ENCODE data around the gene RNF144B. TPM values are rescaled to one million over a fixed set of nuclear protein-coding genes. Genes with fewer than 3 reads are reported as not detected.
"Not testable (repeated sequence)": the region's sequence is repeated elsewhere in the genome, so short reads cannot be mapped to it uniquely, and the experiment has no call there.

The RNF144B gene
- polyA plus RNA-seq, 4 donors = 15.7 to 20.5 (median 17.9) TPM

DNA sequence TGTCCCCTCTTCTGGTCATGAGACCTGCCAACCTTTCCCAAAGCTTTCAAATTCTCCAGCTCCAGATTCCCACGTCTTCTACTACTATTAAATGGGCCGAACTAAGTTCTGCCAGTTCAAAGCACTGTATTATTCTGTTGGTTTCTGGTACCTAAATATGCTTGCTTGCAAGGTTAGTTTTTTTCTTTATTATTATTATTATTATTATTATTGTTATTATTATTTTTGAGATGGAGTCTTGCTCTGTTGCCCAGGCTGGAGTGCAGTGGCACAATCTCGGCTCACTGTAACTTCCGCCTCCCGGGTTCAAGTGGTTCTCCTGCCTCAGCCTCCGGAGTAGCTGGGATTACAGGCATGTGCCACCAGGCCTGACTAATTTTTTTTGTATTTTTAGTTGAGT is 17.8 kb downstream of the RNF144B start:
- DNase-seq (ENCODE audit: low read depth in 4 of 4, low spot score in 3 of 4) = not testable (repeated sequence)

DNA sequence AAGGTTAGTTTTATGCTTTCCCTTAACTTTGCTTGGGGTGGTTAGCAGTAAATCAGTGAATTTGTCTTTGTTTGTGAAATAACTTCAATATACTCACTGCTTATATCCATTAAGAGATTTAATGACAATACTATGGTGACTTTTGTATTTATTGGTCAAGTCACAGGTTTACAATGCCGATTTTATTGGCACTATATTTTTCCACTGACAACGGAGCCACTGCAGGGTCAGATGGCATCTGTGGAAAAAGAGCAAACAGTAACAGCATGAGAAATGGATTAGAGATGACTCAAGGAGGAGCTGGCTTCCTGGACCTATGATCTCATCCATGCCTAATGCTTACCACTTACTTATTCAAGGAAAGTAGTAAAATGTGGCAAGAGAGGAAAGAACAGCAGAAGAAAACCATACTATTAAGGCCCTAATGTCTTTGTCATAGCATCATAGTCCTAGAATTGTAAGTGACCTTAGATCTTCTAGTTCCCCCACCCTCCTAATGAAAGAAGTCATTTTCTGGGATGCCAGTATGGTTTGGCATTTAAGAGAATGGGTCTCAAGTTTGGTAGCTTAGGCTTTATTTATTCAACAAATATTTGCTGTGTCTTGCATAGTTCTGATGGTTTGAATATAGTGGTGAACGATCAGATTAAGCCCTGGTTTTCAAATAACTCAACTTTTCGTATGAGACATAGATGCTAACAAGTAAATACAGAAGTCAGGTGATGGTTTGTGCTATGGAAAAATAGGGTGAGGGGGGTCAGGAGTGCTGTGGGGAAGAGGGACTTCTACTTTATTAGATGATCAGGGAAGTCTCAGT is 18.5 kb downstream of the RNF144B start:
- DNase-seq (ENCODE audit: low read depth in 4 of 4, low spot score in 3 of 4) = no peak

DNA sequence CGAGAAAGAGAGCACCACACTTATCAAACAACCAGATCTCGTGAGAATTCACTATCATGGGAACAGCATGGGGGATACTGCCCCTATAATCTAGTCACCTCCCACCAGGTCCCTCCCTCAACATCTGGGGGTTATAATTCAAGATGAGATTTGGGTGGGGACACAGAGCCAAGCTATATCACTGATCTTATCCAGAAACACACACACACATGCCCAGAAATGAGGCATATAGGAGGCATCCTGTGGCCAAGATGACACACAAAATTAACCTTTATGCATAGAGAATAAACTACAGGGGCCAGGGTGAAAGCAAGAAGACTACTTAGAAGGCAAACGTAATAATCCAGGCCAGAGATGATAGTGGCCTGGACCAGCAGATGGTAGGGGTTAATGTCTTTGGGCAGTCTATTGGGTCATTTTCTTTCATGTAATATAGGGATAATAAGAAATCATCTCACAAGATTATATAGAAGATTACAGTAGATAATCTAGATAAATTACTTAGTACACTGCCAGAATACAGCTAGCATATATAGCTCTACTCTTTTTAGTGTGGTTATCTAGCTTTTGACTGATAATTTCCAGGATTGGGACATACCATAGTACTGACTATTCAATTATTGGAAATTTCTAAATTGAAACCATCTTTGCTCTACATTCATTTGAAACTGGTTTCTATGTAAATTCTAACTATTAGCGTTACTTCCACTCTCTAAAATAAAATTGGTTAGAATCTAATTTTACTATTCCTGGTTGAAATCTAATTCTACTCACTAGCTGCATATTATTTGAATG is 20.0 kb downstream of the RNF144B start:
- DNase-seq (ENCODE audit: low read depth in 4 of 4, low spot score in 3 of 4) = no peak

DNA sequence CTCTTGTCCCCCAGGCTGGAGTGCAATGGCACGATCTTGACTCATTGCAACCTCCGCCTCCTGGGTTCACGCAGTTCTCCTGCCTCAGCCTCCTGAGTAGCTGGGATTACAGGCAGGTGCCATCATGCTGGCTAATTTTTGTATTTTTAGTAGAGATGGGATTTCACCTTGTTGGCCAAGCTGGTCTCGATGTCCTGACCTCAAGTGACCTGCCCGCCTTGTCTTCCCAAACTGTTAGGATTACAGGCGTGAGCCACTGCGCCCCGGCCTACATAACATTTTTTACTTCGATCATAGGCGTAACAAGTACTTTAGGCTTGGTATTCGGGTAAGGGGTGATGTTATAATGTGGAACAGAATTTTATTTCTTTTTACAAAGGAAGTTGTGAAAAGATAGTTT is 22.5 kb downstream of the RNF144B start:
- DNase-seq (ENCODE audit: low read depth in 4 of 4, low spot score in 3 of 4) = not testable (repeated sequence)

DNA sequence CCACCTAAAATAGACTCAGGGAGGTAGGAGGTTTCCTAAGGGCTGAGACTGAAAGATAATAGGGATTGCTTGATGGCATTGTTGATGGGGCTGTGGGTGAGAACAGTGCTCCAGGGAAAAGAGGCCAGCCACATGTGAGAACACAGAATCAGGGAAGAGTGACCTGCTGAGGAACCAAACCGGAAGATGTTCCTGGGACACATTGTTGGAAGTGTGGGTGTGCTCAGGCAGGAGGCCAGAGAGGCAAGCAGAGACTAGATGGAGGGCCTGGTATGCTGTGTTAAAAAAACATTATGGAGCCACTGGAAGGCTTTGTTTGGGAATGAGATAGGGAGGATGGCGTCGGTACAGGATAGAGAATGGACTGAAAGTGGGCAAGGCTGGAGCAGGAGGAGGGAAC is 23.3 kb downstream of the RNF144B start:
- DNase-seq (ENCODE audit: low read depth in 4 of 4, low spot score in 3 of 4) = no peak

DNA sequence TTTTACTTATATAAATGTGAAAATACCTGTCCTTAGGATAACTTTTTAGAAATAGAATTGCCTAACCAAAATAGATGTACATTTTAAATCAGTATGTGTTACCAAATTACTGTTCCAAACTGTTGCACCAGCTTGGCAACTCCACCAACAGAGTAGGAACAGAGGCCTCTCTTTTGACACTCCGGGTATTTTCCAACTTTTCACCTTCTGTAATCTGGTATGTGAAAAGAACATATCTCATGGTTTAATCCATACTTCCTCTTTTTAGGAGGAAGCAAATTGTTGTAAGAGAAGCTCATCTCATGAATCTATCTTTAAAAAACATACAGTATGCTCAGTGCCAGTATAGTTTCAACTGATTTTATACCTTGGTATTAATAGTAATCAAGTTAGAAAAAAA is 24.9 kb downstream of the RNF144B start:
- DNase-seq (ENCODE audit: low read depth in 4 of 4, low spot score in 3 of 4) = no peak

DNA sequence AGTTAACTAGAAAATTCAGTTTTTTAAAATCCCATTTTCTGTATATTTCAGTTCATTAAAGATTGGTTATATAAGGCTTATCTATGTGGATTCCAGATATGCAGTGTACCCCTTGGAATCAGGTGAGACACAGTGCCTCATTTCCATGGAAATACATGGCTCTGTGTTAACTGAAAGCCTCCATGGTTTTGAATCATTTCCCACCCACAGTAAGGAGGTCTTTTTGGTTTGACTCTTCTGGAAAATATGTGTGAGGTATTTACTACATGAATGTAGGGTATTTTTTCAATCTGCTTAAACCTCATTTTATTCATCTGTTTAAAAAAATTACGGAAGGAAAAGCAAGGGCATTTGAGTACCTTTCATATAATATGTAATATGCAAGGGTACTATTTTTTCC is 25.5 kb downstream of the RNF144B start:
- no peak for DNase-seq (ENCODE audit: low read depth in 4 of 4, low spot score in 3 of 4)

DNA sequence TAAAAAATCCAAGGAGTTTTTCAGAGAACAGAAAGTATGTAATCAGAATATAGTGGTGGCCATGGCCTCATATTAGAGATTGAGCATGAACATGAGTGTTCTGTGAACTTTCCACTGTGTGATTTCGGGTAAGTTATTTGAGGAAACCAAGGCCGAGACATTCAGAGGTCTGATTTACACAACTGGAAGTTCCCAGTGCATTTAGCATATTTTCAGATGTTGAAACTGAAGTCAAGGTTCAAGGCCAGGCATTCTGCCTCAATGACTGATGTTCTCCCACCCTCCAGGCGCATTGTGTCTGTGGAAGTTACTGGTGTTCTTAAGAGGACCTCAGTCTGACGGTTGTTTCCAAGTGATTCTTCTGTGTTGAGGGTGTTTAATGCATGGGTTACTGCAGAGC is 26.2 kb downstream of the RNF144B start:
- DNase-seq (ENCODE audit: low read depth in 4 of 4, low spot score in 3 of 4) = no peak

DNA sequence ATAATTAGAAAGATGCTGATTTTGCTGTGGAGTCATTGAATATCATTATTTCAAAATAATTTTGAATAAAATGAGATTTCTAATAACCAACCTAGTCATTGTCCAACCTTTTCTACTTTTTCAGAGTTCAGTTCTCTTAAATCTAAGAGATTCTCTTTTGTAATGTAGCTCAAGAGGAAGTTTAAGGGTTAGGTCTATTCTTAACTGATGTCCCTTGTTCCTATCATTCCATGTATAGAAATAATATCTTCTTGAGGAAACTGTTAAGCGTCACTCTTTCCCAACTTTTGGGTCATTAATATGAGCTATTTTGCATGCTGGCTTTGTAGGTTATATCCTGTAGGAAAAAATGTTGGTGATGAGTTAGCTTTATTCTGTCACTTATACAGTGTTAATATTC is 27.0 kb downstream of the RNF144B start:
- DNase-seq (ENCODE audit: low read depth in 4 of 4, low spot score in 3 of 4) = no peak

DNA sequence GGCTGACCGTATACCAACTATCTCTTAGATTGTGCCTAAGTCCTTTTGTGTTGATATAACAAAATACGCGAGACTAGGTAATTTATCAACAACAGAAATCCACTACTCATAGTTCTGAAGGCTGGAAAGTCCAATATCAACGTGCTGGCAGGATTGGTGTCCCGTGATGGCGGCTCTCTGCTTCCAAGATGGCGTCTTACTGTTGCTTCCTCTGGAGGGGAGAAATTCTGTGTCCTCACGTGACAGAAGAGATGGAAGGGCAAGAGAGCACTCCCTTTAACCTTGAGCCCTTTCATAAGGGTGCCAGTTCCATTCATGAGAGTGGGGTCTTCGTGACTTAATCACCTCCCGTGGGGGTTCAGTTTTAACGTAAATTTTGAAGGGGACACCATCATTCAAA is 28.1 kb downstream of the RNF144B start:
- DNase-seq (ENCODE audit: low read depth in 4 of 4, low spot score in 3 of 4) = no peak

DNA sequence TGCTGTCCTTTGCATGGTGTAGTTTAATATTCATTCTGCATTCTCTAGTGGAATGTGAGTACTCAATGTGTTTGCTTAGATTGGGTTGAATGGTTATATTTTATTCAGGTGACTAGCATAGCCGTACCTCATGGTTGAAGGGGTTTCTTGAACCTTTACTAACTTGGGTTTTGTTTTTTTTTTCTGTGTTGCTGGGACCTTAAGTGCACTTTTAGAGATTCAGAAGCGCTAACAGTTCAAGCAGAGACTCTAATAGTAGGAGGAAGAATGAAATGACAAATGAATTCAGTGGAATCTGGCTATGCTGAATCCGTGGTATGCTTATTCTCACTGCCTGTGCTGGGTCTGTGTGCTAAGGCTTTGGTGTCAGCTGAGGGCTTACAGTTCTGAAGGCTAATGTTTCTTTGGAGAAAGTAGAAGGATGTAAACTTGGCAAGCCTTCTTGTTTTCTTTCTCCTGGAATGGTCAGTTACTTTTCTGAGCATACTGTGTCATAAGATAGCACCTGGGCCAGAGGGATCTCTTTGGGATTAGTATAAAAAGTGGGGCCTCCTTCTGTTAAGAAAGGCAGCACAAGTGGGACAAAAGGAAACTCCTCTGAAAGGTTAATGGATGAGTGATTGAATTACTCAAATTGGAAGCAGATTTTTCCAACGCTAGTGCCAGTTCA is 28.7 kb downstream of the RNF144B start:
- DNase-seq (ENCODE audit: low read depth in 4 of 4, low spot score in 3 of 4) = no peak

DNA sequence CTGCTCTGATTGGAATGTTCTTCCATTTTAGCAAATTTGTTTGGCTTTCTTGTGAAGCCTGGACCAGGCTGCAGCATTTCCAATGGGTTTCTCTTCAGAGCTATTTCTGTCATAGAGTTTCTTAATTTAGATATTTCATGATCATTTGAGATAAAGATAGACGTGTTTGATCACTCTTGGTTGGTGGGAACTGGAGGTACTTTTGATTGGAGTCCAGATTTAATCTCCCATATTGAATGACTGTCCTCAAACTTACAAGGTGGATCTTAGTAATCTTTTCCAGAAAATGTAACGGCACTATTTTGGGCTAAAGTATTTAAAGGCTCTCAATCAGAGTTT is 29.2 kb downstream of the RNF144B start:
- DNase-seq (ENCODE audit: low read depth in 4 of 4, low spot score in 3 of 4) = no peak

DNA sequence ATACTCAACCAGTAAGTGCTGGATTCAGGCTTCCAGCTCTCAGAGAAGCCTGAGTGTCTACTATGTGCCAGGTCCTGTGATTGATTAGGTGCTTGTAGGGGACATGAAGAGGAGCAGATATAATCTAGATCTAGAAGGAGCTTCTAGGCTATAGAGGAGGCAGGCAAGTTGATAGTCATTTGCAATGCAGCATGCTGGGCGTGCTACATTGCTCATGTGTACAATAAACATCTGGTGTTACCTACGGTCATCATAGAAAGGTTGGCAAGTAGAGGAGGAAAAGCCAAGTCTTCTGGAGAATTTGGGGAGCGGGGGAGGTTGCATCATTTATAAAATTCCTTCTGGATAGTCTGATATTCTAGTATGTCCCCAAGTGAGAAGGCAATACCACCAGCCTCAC is 33.2 kb downstream of the RNF144B start:
- DNase-seq (ENCODE audit: low read depth in 4 of 4, low spot score in 3 of 4) = no peak

DNA sequence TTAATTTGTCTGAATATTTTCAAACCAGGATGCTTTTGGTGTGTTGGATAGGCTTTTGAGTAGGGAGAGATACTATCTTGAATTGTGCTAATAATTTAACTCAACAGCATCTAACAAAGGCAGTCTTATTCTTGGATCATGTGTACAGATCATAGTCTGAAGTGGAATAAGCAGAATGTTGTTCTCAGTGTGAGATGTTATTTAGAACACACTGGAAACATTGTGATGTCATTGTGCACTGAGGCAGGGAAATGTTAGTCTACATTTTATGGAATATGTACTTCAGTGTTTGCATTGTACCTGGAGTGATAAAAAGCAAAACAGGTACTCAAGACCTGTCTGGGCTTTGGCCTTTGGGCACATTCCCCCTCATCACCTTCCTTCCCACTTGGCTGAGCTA is 35.0 kb downstream of the RNF144B start:
- DNase-seq (ENCODE audit: low read depth in 4 of 4, low spot score in 3 of 4) = no peak

DNA sequence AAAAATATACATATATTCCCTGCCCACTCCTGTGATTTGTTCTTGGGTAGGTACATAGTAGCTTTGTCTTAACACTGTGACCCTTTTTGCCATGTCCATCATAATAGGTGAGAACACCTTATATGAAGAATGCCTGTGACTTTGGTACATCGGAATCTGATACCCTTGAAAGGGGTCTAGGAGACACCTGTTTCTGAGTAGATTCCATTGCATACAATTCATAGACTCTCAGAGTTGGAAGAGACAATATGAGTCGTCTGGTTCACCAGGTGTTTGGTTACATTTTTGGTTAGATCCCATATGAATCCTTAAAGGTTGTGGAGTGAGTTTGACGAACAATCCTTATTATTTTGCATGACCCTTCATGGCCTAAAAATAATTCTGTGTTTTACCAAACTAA is 36.3 kb downstream of the RNF144B start:
- DNase-seq (ENCODE audit: low read depth in 4 of 4, low spot score in 3 of 4) = no peak

DNA sequence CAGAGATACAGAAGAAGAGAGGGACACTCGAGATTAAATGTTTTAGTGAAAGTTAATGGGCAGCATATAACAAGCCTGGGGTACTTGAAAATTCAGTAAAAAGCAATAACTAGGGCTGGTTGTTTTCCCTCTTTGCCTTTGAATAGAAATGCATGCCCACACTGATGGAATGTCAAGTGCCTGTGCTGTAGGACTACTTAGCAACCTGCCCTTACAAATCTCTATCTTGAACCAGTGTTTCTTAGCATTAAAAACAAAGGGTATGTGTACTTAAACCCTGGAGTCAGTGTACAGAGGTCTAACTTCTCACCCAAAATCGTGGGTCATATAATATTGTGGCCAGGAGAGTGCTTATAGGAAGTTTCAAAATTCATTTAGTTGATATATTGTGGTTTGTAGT is 37.1 kb downstream of the RNF144B start:
- DNase-seq (ENCODE audit: low read depth in 4 of 4, low spot score in 3 of 4) = no peak

DNA sequence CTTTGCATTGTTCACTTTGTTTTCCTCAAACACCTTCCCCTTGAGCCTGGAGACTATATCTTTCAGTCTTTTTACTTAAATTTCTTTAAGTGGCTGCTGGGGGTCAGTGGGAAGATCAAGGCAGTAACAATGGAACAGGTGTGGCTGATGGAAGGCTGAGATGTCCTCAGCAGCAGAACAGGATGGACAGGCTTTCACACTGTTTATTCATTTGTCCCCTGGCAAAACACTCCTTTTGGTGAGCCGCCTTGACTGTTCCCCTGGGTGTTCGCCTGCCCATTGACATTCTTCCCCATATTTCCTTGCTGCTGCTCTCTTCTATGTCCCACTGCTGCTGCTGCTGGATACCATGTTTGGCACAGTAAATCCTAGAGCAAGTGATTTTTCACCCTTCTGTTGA is 38.1 kb downstream of the RNF144B start:
- no peak for DNase-seq (ENCODE audit: low read depth in 4 of 4, low spot score in 3 of 4)

DNA sequence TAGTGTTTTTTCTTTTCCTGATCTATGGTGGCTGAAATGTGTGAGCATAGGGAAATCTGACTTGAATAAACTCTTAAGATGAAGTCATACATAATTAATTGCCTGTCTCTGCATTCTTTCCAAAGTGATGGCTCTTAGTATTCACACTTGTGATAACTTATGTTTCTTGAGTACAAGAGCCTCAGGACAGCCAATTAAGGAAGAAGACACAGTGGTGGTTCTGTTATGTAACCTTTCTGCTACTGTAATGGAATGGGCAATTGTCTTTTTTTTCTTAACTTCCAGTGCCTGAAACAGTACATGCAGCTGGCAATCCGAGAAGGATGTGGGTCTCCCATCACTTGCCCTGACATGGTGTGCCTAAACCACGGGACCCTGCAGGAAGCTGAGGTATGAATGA is 40.1 kb downstream of the RNF144B start:
- DNase-seq (ENCODE audit: low read depth in 4 of 4, low spot score in 3 of 4) = no peak

DNA sequence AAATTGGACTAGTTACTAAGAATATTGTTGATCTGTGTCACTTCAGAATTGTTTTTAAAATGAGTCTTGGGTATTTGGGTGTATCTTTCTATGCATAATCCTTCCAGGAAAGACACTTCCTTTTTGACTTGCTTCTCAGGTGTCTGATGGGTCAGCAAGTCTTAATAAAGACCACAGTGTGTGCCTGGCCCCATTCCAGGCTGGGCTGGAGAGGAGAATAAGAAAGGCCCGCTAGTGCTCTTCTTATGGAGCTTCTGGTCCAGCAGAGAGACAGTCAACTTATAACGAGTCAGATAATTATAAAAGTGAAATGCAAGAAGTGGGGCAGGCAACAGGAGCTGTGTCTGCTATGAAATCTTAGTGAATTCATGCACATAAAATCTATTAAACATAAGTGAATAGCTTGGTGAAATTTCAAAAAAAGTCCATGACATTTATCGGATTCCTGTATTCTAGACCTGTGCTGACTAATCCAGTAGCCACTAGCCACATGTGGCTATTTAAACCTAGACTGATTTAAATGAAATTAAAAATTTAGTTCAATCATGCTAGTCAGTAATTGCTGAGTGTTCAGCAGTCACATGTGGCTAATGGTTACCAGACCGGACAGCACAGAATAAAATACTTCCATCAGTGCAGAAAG is 42.6 kb downstream of the RNF144B start:
- DNase-seq (ENCODE audit: low read depth in 4 of 4, low spot score in 3 of 4) = no peak

DNA sequence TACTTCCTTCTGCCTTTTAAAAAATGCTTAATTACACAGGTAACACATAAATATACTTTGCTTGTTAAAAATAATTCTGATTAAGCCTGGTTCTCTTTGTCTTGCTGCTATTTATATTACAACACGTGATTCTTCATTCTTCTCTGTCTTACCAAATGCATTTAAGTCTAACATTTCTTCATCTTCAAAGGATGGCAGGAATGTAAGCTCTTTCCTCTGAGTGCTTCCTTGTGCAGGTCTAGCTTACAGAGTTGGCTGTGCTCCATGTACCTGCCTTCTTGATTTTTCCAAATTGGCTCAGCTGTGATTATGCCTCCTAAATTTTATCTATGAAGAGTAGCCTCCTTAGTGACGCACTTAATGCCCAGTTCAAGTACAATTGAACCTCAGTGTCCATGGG is 44.4 kb downstream of the RNF144B start:
- DNase-seq (ENCODE audit: low read depth in 4 of 4, low spot score in 3 of 4) = no peak

DNA sequence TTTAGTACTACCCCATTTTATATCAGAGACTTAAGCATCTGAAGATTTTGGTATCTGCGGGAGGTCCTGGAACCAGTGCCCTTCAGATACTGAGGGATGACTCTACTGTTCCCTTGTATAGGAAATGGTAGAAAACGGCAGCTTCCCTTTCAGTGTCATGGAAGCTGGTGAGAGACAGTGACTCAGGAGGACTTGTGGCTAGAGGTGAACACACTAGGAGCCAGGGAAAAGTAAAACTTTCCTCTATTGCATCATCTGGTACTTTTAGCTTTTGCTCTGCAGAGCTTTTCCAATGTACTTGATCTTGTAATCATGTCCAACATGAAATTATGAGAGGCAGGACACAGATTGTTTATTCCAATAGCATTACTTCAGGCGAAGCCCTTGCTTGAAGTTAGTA is 45.0 kb downstream of the RNF144B start:
- no peak for DNase-seq (ENCODE audit: low read depth in 4 of 4, low spot score in 3 of 4)
